Fibroblast of lung (primary cell): Measurements from ENCODE around the gene LINC01488.

Experiments
- EZH2 ChIP-seq: IDR thresholded peaks from 2 replicates; pipeline ENCODE4 v1.5.1; 2012; ENCODE audit warnings: low read length, control low read depth, mild to moderate bottlenecking; ENCODE audit errors: missing control alignments
- TF ChIP-seq, protein P1 (sequence below), 2 donors: IDR thresholded peaks in 1 of 2; conservative IDR thresholded peaks in 1 of 2; 1 replicate in 1 of 2; 2 replicates in 1 of 2; pipeline ENCODE4 v1.5.1; 2011 to 2012; ENCODE audit warnings: low read length in 2 of 2, control low read depth in 1 of 2, inconsistent platforms in 1 of 2, low read depth in 1 of 2, mild to moderate bottlenecking in 1 of 2

DNA sequence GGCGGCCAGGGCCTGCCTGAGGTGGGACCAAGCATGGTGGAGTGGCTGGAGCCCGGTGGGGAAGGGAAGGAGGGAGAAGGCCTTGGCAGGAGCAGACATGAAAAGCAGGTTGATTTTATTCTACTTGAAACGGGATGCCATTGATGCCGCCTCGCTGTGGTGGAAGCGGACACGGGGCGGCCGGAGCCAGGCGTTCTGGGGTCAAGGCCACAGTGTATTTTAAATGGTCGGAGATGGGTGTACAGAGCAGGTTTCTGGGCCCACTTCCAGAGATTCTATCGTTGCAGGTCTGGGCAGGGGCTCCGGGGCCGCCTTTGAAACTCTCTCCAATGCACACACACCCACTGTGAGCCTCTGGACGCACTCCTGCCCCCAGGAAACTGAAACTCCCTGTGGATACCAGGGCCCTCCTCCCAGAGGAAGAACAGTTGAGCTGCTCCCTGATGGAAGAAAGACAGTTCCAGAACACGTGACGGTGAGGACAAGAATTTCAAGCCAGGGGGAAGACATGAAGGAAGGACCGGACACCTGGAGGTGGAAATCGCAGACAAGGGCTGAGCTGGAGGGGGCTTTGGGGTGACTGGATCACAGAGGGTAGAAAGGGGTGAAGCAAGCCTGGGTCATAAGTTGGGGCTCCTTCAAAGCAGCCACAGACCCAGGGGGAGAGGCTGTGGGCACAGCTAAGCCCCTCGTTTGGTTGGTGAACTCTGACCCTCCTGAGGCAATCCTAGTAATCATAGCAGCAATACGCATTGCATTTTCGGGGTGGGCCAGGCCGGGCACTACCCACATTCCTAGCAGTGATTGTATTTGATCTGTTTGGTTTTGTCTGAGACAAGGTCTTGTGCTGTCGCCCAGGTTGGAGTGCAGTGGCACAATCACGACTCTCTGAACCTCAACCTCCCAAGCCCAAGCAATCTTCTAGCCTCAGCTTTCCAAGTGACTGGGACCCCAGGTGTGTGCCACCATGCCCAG lies 12.3 kb upstream of the LINC01488 start:
- TF ChIP-seq, protein P1, sequence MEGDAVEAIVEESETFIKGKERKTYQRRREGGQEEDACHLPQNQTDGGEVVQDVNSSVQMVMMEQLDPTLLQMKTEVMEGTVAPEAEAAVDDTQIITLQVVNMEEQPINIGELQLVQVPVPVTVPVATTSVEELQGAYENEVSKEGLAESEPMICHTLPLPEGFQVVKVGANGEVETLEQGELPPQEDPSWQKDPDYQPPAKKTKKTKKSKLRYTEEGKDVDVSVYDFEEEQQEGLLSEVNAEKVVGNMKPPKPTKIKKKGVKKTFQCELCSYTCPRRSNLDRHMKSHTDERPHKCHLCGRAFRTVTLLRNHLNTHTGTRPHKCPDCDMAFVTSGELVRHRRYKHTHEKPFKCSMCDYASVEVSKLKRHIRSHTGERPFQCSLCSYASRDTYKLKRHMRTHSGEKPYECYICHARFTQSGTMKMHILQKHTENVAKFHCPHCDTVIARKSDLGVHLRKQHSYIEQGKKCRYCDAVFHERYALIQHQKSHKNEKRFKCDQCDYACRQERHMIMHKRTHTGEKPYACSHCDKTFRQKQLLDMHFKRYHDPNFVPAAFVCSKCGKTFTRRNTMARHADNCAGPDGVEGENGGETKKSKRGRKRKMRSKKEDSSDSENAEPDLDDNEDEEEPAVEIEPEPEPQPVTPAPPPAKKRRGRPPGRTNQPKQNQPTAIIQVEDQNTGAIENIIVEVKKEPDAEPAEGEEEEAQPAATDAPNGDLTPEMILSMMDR (conservative IDR thresholded peaks at IDR 0.05 in 1 of 2, IDR thresholded peaks at IDR 0.05 in 1 of 2; ENCODE audit: low read depth in 1 of 2, low read length in 2 of 2), result no peak
- no peak for TF ChIP-seq EZH2
